GM13976 (cell line): Measurements from ENCODE around the gene NETO2.

ENCODE experiments used
- DNase-seq: peaks from one replicate; pipeline ENCODE4 v3.0.0; 2012; ENCODE audit warnings: low spot score
- CTCF ChIP-seq: IDR thresholded peaks from 2 replicates; pipeline ENCODE4 v1.5.1; 2012; ENCODE audit warnings: borderline replicate concordance, mild to moderate bottlenecking; ENCODE audit not compliant: insufficient read depth; ENCODE audit errors: extremely low read depth, missing control alignments, control extremely low read depth
- in situ Hi-C: fragments of 300-500 bp; cut with MboI; formaldehyde crosslinking; loops from one replicate; pipeline ENCODE4 v1.12.0; 2022; ENCODE audit warnings: low sequenced_read_pairs, mixed read lengths, inconsistent platforms; ENCODE audit not compliant: unreplicated experiment

Gene NETO2

GRCh38 chr16:47134550-47134949 is 9.2 kb downstream of the NETO2 start:
- no peak for TF ChIP-seq CTCF
- in situ Hi-C loops, result loop anchor here (25.0 kb wide), 1 partner anchor 172 kb away; the partner anchor contains the start of gene DNAJA2

GRCh38 chr16:47132308-47132707 is 11.4 kb downstream of the NETO2 start:
- TF ChIP-seq CTCF, result no peak
- in situ Hi-C loops, result loop anchor here (25.0 kb wide), 1 partner anchor 170 kb away; the partner anchor contains the start of gene DNAJA2
- DNase-seq, result no peak

More at GRCh38 chr16:47134550-47134949, 9.2 kb downstream of the NETO2 start:
- DNase-seq, result no peak

- no peak for DNase-seq
- in situ Hi-C loops, result loop anchor here (25.0 kb wide), 1 partner anchor 168 kb away; the partner anchor contains the start of gene DNAJA2
- no peak for TF ChIP-seq CTCF
Observed at GRCh38 chr16:47129755-47130435, 13.8 kb downstream of the NETO2 start.

- in situ Hi-C loops, result loop anchor here (25.0 kb wide), 1 partner anchor 165 kb away; the partner anchor contains the start of gene DNAJA2
Observed at GRCh38 chr16:47127541-47127940, 16.2 kb downstream of the NETO2 start.

GRCh38 chr16:47125757-47126156 is 18.0 kb downstream of the NETO2 start:
- TF ChIP-seq CTCF, result no peak
- no peak for DNase-seq
- in situ Hi-C loops, result loop anchor here (25.0 kb wide), 1 partner anchor 163 kb away; the partner anchor contains the start of gene DNAJA2

More at GRCh38 chr16:47127541-47127940, 16.2 kb downstream of the NETO2 start:
- TF ChIP-seq CTCF, result no peak
- no peak for DNase-seq

GRCh38 chr16:47113130-47113529 is 30.6 kb downstream of the NETO2 start:
- no peak for DNase-seq
- no peak for TF ChIP-seq CTCF
- in situ Hi-C loops, result loop anchor here (10.0 kb wide), 1 partner anchor 58 kb away; no protein-coding TSS in a partner anchor
